Measurements from ENCODE around the gene TIMM9.

DNA sequence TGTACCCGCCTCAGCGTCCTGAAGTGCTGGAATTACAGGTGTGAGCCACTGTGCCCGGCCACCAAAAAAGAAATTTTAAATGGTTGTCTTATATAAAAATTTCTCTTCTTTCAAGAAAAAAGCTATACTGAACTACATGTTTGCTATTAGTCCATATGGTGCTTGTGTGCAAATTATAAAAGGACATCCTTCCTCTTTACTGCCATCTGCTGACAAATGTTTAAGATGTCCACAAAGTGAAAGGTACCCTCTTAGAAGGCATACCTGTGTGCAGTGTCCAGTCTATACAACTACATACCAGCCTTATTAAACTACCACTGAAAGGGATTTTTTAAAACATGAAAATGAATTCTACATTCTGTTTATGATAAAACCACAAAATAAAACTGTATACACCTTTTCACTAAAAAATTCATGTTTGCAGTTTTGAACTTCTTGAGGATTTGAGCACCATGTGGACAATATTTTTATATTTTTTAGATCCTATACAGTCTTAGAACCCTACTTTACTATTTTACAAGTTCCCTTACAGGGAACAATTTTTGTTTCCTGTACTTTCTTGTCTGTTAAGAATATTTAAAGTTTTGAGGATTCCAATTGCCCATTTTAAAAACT is 64.4 kb downstream of the TIMM9 start:
- TF ChIP-seq, protein P1, sequence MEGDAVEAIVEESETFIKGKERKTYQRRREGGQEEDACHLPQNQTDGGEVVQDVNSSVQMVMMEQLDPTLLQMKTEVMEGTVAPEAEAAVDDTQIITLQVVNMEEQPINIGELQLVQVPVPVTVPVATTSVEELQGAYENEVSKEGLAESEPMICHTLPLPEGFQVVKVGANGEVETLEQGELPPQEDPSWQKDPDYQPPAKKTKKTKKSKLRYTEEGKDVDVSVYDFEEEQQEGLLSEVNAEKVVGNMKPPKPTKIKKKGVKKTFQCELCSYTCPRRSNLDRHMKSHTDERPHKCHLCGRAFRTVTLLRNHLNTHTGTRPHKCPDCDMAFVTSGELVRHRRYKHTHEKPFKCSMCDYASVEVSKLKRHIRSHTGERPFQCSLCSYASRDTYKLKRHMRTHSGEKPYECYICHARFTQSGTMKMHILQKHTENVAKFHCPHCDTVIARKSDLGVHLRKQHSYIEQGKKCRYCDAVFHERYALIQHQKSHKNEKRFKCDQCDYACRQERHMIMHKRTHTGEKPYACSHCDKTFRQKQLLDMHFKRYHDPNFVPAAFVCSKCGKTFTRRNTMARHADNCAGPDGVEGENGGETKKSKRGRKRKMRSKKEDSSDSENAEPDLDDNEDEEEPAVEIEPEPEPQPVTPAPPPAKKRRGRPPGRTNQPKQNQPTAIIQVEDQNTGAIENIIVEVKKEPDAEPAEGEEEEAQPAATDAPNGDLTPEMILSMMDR (IDR thresholded peaks at IDR 0.05 in 4 of 5, conservative IDR thresholded peaks at IDR 0.05 in 1 of 5) = peak in 1 of 5 experiments; percentile 27
- TF ChIP-seq POLR2A (IDR thresholded peaks at IDR 0.05) = no peak

Data from gastrocnemius medialis (tissue), 4 donors.